Activated naive CD8-positive, alpha-beta T cell treated with anti-CD3 and anti-CD28 coated beads, Interleukin-2, amount 10 ng/mL, durations not matched to agents 7 days and 5 days (primary cell): ENCODE measurements around the gene PPP6R2. TPM values are rescaled to one million over a fixed set of nuclear protein-coding genes. Genes with fewer than 3 reads are reported as not detected.
A peak's percentile ranks its signal among the peaks of the same experiment; 100 is the strongest.

Source experiments
- ATAC-seq: fragments of 150-1000 bp; cut with Tn5 transposase; one replicate; pipeline ENCODE4 v1.10.0; 2021; ENCODE audit warnings: low read depth, moderate library complexity
- POLR2A ChIA-PET: fragments of 350-600 bp; sonication (Branson Sonifier 250); formaldehyde crosslinking; loops from one replicate; lab custom pipeline; 2021; ENCODE audit warnings: antibody characterized with exemption; lab: Charles Lee
- DNase-seq: peaks from one replicate; pipeline ENCODE4 v3.0.0; 2021
- H3K27ac Mint-ChIP-seq: one replicate; pipeline ENCODE4 v1.8.0; 2022; ENCODE audit warnings: mild to moderate bottlenecking, mixed read lengths
- H3K27me3 Mint-ChIP-seq: one replicate; pipeline ENCODE4 v1.8.0; 2022; ENCODE audit warnings: mild to moderate bottlenecking, moderate library complexity, mixed read lengths
- H3K36me3 Mint-ChIP-seq: one replicate; pipeline ENCODE4 v1.8.0; 2021; ENCODE audit warnings: mild to moderate bottlenecking, mixed read lengths
- H3K4me1 Mint-ChIP-seq: one replicate; pipeline ENCODE4 v1.8.0; 2021; ENCODE audit warnings: mixed read lengths
- H3K4me3 Mint-ChIP-seq: one replicate; pipeline ENCODE4 v1.8.0; 2022; ENCODE audit warnings: mild to moderate bottlenecking, moderate library complexity, mixed read lengths
- H3K9me3 Mint-ChIP-seq: one replicate; pipeline ENCODE4 v1.8.0; 2021; ENCODE audit warnings: mixed read lengths
- total RNA-seq, 2 experiments: library from RNA; stranded (reverse); gene quantifications; one replicate each; pipeline ENCODE4 v1.2.3, GENCODE V29; 2021

PPP6R2 gene
- total RNA-seq, 2 experiments from 2014 or later: 81.6 to 86.8 TPM

- Mint-ChIP-seq H3K27me3 (peaks cover 10% of the 10 kb centered on the region), H3K27ac (peak overlapping the region; percentile 82), H3K4me1 (peaks cover 9% of the 10 kb centered on the region), H3K9me3 (no peaks in the 10 kb centered on the region), H3K4me3 (peak overlapping the region; percentile 54), H3K36me3 (no peaks in the 10 kb centered on the region)
- DNase-seq (no peak), ATAC-seq (no peak)
- POLR2A ChIA-PET: interaction anchor here (0.8 kb wide), 1 partner anchor 32 kb away, joined by 3 read pairs; no protein-coding TSS in a partner anchor
These were observed 34.0 kb upstream of the PPP6R2 start for GRCh38 chr22:50308986-50309600.

GRCh38 chr22:50309601-50309991 lies 33.5 kb upstream of the PPP6R2 start:
- ATAC-seq (no peak), DNase-seq (no peak)
- H3K36me3 Mint-ChIP-seq: no peaks in the 10 kb centered on the region
- no peaks in the 10 kb centered on the region for H3K9me3 Mint-ChIP-seq
- peaks cover 10% of the 10 kb centered on the region for H3K4me1 Mint-ChIP-seq
- POLR2A ChIA-PET: no interaction called here
- peaks cover 10% of the 10 kb centered on the region for H3K27me3 Mint-ChIP-seq
- no peak overlapping the region for H3K27ac Mint-ChIP-seq
- no peak overlapping the region for H3K4me3 Mint-ChIP-seq

DNA sequence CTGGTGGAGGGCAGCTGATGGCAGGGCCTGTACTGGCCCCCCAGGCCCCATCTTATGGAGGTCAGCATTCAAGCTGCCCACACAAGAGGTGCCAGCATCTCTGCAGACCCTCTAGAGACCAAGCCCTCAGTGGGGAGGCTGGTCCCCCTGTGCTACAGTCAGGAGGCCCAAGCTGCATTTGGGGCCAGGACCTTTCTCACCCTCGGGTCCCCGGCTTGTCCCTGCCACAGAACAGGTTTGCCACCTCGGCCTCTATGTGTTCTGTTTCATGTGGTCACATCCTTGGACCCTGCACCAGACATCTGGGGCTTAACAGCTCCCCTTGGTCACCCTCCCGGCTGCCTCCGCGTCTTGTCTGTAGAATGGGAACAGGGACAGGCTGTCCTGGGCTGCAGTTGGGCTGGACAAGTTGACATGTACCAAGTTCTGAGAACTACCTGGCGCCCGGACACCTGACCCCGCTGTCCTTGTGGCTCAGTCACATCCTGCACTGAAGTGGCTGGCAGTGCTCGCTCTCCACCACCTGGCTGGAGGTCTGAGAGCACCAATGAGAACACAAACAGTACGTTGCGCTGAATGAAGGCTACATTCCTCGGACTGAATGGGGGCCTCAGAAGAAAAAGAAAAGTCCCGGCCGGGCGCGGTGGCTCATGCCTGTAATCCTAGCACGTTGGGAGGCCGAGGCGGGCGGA lies 33.0 kb upstream of the PPP6R2 start:
- DNase-seq: no peak
- peaks cover 8% of the 10 kb centered on the region for H3K27me3 Mint-ChIP-seq
- POLR2A ChIA-PET: no interaction called here
- no peaks in the 10 kb centered on the region for H3K9me3 Mint-ChIP-seq
- peaks cover 13% of the 10 kb centered on the region for H3K4me1 Mint-ChIP-seq
- no peaks in the 10 kb centered on the region for H3K36me3 Mint-ChIP-seq
- ATAC-seq: no peak
- H3K4me3 Mint-ChIP-seq: no peak overlapping the region
- H3K27ac Mint-ChIP-seq: no peak overlapping the region

DNA sequence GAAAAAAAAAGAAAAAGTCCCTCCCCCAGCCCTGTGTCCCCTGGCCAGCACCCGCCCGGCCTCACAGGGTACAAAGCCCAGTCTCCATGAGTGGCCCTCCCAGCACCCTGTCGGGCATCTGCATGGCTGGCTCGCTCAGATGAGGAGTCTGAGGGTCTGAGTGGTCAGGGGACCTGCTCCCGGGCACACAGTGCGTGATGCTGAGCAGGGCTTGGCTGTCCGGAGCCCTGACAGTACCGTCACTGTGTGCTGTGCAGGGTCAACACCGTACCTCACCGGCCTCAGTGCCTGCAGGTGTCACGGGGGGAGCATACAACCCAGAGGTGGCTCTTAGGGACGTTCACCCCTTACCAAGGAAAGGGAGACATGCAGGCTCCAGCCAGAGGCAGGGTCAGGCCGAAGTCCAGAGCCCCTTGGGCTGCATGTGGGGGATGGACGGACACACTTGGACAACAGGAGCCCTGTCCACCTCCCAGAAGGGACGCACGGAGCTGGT lies 32.1 kb upstream of the PPP6R2 start:
- peaks cover 17% of the 10 kb centered on the region for H3K4me1 Mint-ChIP-seq
- H3K36me3 Mint-ChIP-seq: no peaks in the 10 kb centered on the region
- peak; percentile 32 for DNase-seq
- H3K27me3 Mint-ChIP-seq: peaks cover 6% of the 10 kb centered on the region
- ATAC-seq: no peak
- no peak overlapping the region for H3K27ac Mint-ChIP-seq
- no peak overlapping the region for H3K4me3 Mint-ChIP-seq
- no peaks in the 10 kb centered on the region for H3K9me3 Mint-ChIP-seq
- POLR2A ChIA-PET: interaction anchor here (1.6 kb wide), 1 partner anchor 17 kb away, joined by 4 read pairs; no protein-coding TSS in a partner anchor

- Mint-ChIP-seq H3K4me3 (no peak overlapping the region), H3K27me3 (peaks cover 2% of the 10 kb centered on the region), H3K9me3 (no peaks in the 10 kb centered on the region), H3K36me3 (no peaks in the 10 kb centered on the region), H3K4me1 (peaks cover 16% of the 10 kb centered on the region), H3K27ac (peak overlapping the region; percentile 58)
- ATAC-seq (no peak), DNase-seq (peak; percentile 27)
- POLR2A ChIA-PET: interaction anchor here (1.6 kb wide), 1 partner anchor 18 kb away, joined by 4 read pairs; no protein-coding TSS in a partner anchor
These were observed 31.3 kb upstream of the PPP6R2 start for GRCh38 chr22:50311606-50312351.

- no peaks in the 10 kb centered on the region for H3K9me3 Mint-ChIP-seq
- no peak for DNase-seq
- ATAC-seq: no peak
- H3K36me3 Mint-ChIP-seq: no peaks in the 10 kb centered on the region
- peaks cover 16% of the 10 kb centered on the region for H3K4me1 Mint-ChIP-seq
- no peak overlapping the region for H3K27ac Mint-ChIP-seq
- H3K27me3 Mint-ChIP-seq: peaks cover 2% of the 10 kb centered on the region
- H3K4me3 Mint-ChIP-seq: no peak overlapping the region
- POLR2A ChIA-PET: interaction anchor here (1.6 kb wide), 1 partner anchor 18 kb away, joined by 4 read pairs; no protein-coding TSS in a partner anchor
These were observed 30.8 kb upstream of the PPP6R2 start for GRCh38 chr22:50312371-50312770.

GRCh38 chr22:50313021-50313420 lies 30.1 kb upstream of the PPP6R2 start:
- no peaks in the 10 kb centered on the region for H3K36me3 Mint-ChIP-seq
- DNase-seq: peak; percentile 34
- POLR2A ChIA-PET: no interaction called here
- H3K27me3 Mint-ChIP-seq: peaks cover 2% of the 10 kb centered on the region
- ATAC-seq: no peak
- H3K27ac Mint-ChIP-seq: no peak overlapping the region
- H3K4me3 Mint-ChIP-seq: no peak overlapping the region
- H3K4me1 Mint-ChIP-seq: peaks cover 16% of the 10 kb centered on the region
- no peaks in the 10 kb centered on the region for H3K9me3 Mint-ChIP-seq

DNA sequence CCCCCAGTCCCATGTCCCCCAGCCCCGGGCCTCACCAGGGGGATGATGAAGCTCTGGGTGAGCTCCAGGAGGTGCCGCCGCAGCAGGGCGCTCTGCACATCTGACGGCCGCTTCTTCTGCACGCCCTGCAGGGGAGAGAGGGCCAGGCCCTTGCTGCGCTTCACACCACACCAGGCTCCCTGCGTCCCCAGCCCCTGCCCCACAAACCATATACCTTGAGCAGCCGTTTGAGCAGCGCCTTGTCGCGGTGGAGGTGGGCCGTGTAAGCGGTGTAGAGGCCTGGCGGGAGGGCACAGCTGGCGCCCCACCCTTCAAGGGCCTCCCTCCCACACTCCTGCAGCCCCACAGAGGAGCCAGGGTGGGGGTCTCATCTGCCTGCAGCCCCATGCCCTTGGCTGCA lies 29.5 kb upstream of the PPP6R2 start:
- Mint-ChIP-seq H3K36me3 (no peaks in the 10 kb centered on the region), H3K9me3 (no peaks in the 10 kb centered on the region), H3K4me3 (peak overlapping the region; percentile 88), H3K27ac (peak overlapping the region; percentile 92), H3K27me3 (peaks cover 2% of the 10 kb centered on the region), H3K4me1 (peaks cover 13% of the 10 kb centered on the region)
- peak; percentile 33 for DNase-seq
- POLR2A ChIA-PET: interaction anchor here (0.6 to 2.6 kb wide), 4 partner anchors 13 to 212 kb away, joined by 3 to 21 read pairs (median 6); partner anchors contain the start of genes ADM2 and SCO2
- ATAC-seq: no peak

GRCh38 chr22:50314081-50314454 lies 29.1 kb upstream of the PPP6R2 start:
- Mint-ChIP-seq H3K36me3 (no peaks in the 10 kb centered on the region), H3K4me3 (peak overlapping the region; percentile 88), H3K27ac (peak overlapping the region; percentile 92), H3K27me3 (no peaks in the 10 kb centered on the region), H3K9me3 (no peaks in the 10 kb centered on the region), H3K4me1 (peaks cover 11% of the 10 kb centered on the region)
- DNase-seq (no peak), ATAC-seq (no peak)
- POLR2A ChIA-PET: interaction anchor here (0.6 to 2.6 kb wide), 15 partner anchors 8 to 211 kb away, joined by 3 to 21 read pairs (median 4); partner anchors contain the start of genes ADM2, DENND6B, LMF2 and NCAPH2

DNA sequence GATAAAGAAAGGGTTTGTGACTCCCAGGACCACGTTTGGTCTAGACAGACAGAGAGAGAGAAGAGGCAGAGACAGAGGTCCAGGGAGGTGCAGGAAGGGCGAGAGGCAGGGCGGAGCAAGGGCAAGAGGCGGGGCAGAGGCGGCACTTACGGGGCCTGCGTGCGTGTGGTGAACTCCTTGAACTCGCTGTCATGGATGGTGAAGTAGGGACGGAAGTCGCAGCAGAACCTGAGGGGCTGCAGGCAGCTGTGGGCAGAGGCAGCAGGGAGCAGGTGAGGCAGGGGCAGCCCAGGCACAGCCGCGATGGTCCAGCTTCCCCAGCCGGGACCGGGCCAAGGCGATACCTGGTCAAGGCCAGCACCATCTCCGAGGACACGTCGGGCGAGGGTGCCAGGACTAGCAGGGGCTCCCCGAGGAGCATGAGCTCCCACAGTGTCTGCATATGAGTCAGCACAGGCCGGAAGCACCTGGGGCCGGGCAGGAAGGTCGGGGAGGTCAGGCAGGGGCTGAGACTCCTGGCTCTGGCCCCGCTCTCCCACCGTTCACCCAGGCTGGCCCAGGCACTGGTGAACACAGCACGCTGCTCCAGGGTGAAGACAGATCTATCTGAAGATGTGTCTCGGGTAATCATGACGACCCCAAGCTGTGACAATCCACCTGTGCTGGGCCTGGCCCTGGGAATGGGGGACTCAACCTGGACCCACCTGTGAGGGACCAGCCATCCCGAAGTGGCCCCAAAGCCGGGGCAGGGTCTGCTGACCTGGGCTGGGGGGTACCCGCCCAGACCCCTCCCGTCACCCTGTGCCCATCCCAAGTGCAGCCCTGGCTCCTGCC lies 28.5 kb upstream of the PPP6R2 start:
- H3K4me3 Mint-ChIP-seq: peak overlapping the region; percentile 88
- peaks cover 11% of the 10 kb centered on the region for H3K4me1 Mint-ChIP-seq
- H3K27me3 Mint-ChIP-seq: no peaks in the 10 kb centered on the region
- no peaks in the 10 kb centered on the region for H3K9me3 Mint-ChIP-seq
- ATAC-seq: peak; percentile 94
- POLR2A ChIA-PET: interaction anchor here (0.6 to 2.6 kb wide), 17 partner anchors 8 to 230 kb away, joined by 3 to 21 read pairs (median 3); partner anchors contain the start of genes ADM2, DENND6B, LMF2 and NCAPH2
- peak; percentile 83 for DNase-seq
- peak overlapping the region; percentile 92 for H3K27ac Mint-ChIP-seq
- no peaks in the 10 kb centered on the region for H3K36me3 Mint-ChIP-seq

DNA sequence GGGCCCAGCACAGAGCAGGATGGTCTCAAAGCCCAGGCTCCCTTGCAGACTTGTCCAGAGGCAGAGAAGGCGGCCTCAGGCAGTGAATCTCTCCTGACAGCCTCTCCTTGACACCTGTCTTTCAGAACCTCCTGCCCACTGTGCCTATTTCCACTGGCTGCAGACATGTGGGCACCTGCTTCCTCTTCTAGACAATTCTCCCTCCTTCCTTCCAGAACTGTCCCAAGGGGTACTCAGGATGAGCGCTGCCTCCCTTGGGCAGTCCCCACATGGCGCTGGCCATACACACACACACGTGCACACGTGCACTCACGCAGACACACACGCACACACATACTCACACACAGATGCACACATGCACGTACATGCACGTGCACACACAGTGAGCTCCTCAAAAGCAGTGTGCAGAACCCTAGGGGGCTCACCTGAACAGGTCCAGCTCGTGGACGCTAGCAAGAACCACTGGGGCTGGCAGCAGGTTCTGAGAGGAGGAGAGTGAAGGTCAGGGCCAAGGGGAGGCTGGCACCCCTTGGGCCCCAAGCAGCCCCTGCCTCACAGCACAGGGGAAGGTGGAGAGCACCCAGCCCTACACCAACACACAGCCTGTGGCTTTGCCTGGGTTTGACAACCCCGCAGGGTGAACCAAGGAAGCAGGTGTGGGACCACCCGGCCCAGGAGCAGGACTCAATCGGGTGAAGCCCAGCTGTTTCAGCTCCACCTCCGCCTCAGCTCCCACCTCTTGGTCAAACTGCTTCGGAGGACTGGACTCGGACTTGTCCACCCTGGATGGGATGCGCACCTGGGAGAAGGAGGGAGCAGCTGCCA lies 27.6 kb upstream of the PPP6R2 start:
- Mint-ChIP-seq H3K36me3 (no peaks in the 10 kb centered on the region), H3K9me3 (no peaks in the 10 kb centered on the region), H3K4me3 (peak overlapping the region; percentile 88), H3K27ac (peak overlapping the region; percentile 92), H3K27me3 (no peaks in the 10 kb centered on the region), H3K4me1 (peaks cover 11% of the 10 kb centered on the region)
- no peak for ATAC-seq
- peak; percentile 33 for DNase-seq
- POLR2A ChIA-PET: interaction anchor here (0.8 to 2.6 kb wide), 13 partner anchors 8 to 229 kb away, joined by 3 to 21 read pairs (median 3); partner anchors contain the start of genes DENND6B, LMF2, NCAPH2 and SCO2
